Measurements from ENCODE around the gene NECTIN3. TPM values are rescaled to one million over a fixed set of nuclear protein-coding genes. Genes with fewer than 3 reads are reported as not detected.

NECTIN3 gene
- total RNA-seq, 6 donors from 2014 or later: 6.3 to 31.6 (median 22.1) TPM

- peak overlapping the region; percentile 86 to 94 (median 90) for H3K27ac ChIP-seq
- ATAC-seq (ENCODE audit: low FRiP score in 2 of 2): peak in 1 of 2 donors; percentile 28
- peak overlapping the region; percentile 77 to 93 (median 83) for H3K4me3 ChIP-seq
- peaks cover 7 to 19% (median 15%) of the 10 kb centered on the region in 4 donors for H3K4me1 ChIP-seq
- H3K36me3 ChIP-seq: no peaks in the 10 kb centered on the region
- DNase-seq: peak in 1 of 2 donors; percentile 23
- peaks cover 0 to 7% (median 0%) of the 10 kb centered on the region in 4 donors for H3K27me3 ChIP-seq
- TF ChIP-seq, protein P1, sequence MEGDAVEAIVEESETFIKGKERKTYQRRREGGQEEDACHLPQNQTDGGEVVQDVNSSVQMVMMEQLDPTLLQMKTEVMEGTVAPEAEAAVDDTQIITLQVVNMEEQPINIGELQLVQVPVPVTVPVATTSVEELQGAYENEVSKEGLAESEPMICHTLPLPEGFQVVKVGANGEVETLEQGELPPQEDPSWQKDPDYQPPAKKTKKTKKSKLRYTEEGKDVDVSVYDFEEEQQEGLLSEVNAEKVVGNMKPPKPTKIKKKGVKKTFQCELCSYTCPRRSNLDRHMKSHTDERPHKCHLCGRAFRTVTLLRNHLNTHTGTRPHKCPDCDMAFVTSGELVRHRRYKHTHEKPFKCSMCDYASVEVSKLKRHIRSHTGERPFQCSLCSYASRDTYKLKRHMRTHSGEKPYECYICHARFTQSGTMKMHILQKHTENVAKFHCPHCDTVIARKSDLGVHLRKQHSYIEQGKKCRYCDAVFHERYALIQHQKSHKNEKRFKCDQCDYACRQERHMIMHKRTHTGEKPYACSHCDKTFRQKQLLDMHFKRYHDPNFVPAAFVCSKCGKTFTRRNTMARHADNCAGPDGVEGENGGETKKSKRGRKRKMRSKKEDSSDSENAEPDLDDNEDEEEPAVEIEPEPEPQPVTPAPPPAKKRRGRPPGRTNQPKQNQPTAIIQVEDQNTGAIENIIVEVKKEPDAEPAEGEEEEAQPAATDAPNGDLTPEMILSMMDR (IDR thresholded peaks at IDR 0.05): no peak
- no peak for TF ChIP-seq POLR2AphosphoS5 (IDR thresholded peaks at IDR 0.05)
- no peak for TF ChIP-seq EP300 (IDR thresholded peaks at IDR 0.05)
- TF ChIP-seq POLR2A (IDR thresholded peaks at IDR 0.05): no peak
- no peaks in the 10 kb centered on the region for H3K9me3 ChIP-seq
- WGBS, 2 donors: 15 to 21% methylated on average over 25 of the region's 25 CpGs
These were observed 1.4 kb upstream of the NECTIN3 start for GRCh38 chr3:111069974-111070771.

GRCh38 chr3:111070772-111071256 lies 802 bp upstream of the NECTIN3 start:
- Histone ChIP-seq H3K9me3 (no peaks in the 10 kb centered on the region), H3K27me3 (peaks cover 0 to 7% (median 0%) of the 10 kb centered on the region in 4 donors), H3K4me3 (peak overlapping the region; percentile 77 to 93 (median 83)), H3K36me3 (no peaks in the 10 kb centered on the region), H3K27ac (peak overlapping the region; percentile 86 to 94 (median 90)), H3K4me1 (peaks cover 7 to 19% (median 15%) of the 10 kb centered on the region in 4 donors)
- ATAC-seq (ENCODE audit: low FRiP score in 2 of 2) (peak; percentile 76 to 78), DNase-seq (peak; percentile 29 to 69)
- no peak for TF ChIP-seq POLR2A (IDR thresholded peaks at IDR 0.05)
- WGBS, 2 donors: 1% methylated on average over 23 of the region's 23 CpGs

GRCh38 chr3:111072031-111072921 lies 660 bp downstream of the NECTIN3 start:
- Histone ChIP-seq H3K9me3 (no peaks in the 10 kb centered on the region), H3K4me3 (peak overlapping the region; percentile 77 to 93 (median 83)), H3K36me3 (no peaks in the 10 kb centered on the region), H3K27me3 (peaks cover 0 to 7% (median 0%) of the 10 kb centered on the region in 4 donors), H3K27ac (peak overlapping the region; percentile 86 to 94 (median 90)), H3K4me1 (peaks cover 7 to 19% (median 15%) of the 10 kb centered on the region in 4 donors)
- 0 to 1% methylated on average over 23 to 69 of the region's 71 CpGs for WGBS, 2 donors
- ATAC-seq (ENCODE audit: low FRiP score in 2 of 2) (peak; percentile 11 to 45), DNase-seq (peak; percentile 26 to 90)
- TF ChIP-seq, protein P1 (IDR thresholded peaks at IDR 0.05): no peak

DNA sequence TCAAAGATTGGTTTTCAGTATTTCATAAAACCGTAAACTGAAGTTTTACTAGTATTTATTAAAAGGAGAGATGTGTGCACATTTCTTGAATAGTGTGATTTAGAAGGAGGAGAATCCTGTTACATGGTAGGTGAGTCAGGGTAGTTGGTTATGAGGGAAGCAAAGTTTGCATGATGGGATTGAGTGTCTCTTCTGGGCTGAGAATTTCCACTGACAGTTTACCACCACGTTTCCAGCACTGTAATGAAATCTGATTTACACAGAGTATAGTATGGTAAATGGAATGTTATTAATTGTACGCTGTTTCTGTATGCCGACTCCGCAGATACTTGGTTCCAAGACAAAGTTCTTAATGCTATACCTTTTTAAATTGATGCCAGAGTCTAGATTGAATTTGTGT lies 1.6 kb downstream of the NECTIN3 start:
- H3K27me3 ChIP-seq: peaks cover 0 to 7% (median 0%) of the 10 kb centered on the region in 4 donors

More for the DNA sequence above, 1.6 kb downstream of the NECTIN3 start:
- no peak for TF ChIP-seq EP300 (IDR thresholded peaks at IDR 0.05)
- TF ChIP-seq, protein P1 (IDR thresholded peaks at IDR 0.05): no peak
- no peak for TF ChIP-seq POLR2A (IDR thresholded peaks at IDR 0.05)
- no peak for TF ChIP-seq POLR2AphosphoS5 (IDR thresholded peaks at IDR 0.05)
- peaks cover 7 to 24% (median 15%) of the 10 kb centered on the region in 4 donors for H3K4me1 ChIP-seq
- no peak overlapping the region for H3K27ac ChIP-seq
- H3K4me3 ChIP-seq: peak overlapping the region in 3 of 4 donors; percentile 77 to 87 (median 79)
- H3K9me3 ChIP-seq: no peaks in the 10 kb centered on the region
- ATAC-seq (ENCODE audit: low FRiP score in 2 of 2): no peak
- no peak for DNase-seq
- no peaks in the 10 kb centered on the region for H3K36me3 ChIP-seq
- 45% methylated on average over 5 of the region's 5 CpGs for WGBS, 2 donors

Measured in upper lobe of left lung (tissue), 6 donors.